H9 (cell line): ENCODE results near the gene KIF15. TPM values are rescaled to one million over a fixed set of nuclear protein-coding genes. Genes with fewer than 3 reads are reported as not detected.

Source experiments
- DNase-seq: peaks from one replicate; pipeline ENCODE4 v3.0.0-alpha.2; 2017
- H2AFZ ChIP-seq: one replicate; pipeline ENCODE4 v1.6.1; 2013; ENCODE audit warnings: mild to moderate bottlenecking, low read length, control low read depth, moderate library complexity
- H2AK5ac ChIP-seq: 2 replicates; pipeline ENCODE4 v1.6.1; 2013; ENCODE audit warnings: low read length, control low read depth, mixed read lengths; ENCODE audit not compliant: insufficient read length
- H2BK120ac ChIP-seq: one replicate; pipeline ENCODE4 v1.6.1; 2013; ENCODE audit warnings: low read depth, mild to moderate bottlenecking, low read length, control low read depth, inconsistent platforms; ENCODE audit not compliant: poor library complexity, severe bottlenecking
- H2BK12ac ChIP-seq: 2 replicates; pipeline ENCODE4 v1.6.1; 2013; ENCODE audit warnings: low read length, control low read depth, mixed read lengths, low read depth; ENCODE audit not compliant: insufficient read length
- H2BK15ac ChIP-seq: 2 replicates; pipeline ENCODE4 v1.6.1; 2013; ENCODE audit warnings: low read depth, low read length, control low read depth
- H2BK20ac ChIP-seq: one replicate; pipeline ENCODE4 v1.6.1; 2013; ENCODE audit warnings: low read depth, mild to moderate bottlenecking, low read length, control low read depth, inconsistent platforms; ENCODE audit not compliant: poor library complexity, severe bottlenecking
- H2BK5ac ChIP-seq: 2 replicates; pipeline ENCODE4 v1.6.1; 2013; ENCODE audit warnings: low read length, control low read depth, mixed read lengths; ENCODE audit not compliant: insufficient read length
- H3K14ac ChIP-seq: 2 replicates; pipeline ENCODE4 v1.6.1; 2013; ENCODE audit warnings: low read length, control low read depth; ENCODE audit not compliant: insufficient read depth
- H3K18ac ChIP-seq: 2 replicates; pipeline ENCODE4 v1.6.1; 2013; ENCODE audit warnings: low read depth, mild to moderate bottlenecking, mixed read lengths, low read length, control low read depth; ENCODE audit not compliant: insufficient read length
- H3K23ac ChIP-seq: 2 replicates; pipeline ENCODE4 v1.6.1; 2013; ENCODE audit warnings: low read length, control low read depth, mixed read lengths, low read depth; ENCODE audit not compliant: insufficient read length
- H3K23me2 ChIP-seq: 2 replicates; pipeline ENCODE4 v1.6.1; 2013; ENCODE audit warnings: low read depth, mild to moderate bottlenecking, mixed read lengths, low read length, control low read depth; ENCODE audit not compliant: insufficient read length, poor library complexity, severe bottlenecking
- H3K27ac ChIP-seq: 2 replicates; pipeline ENCODE4 v1.5.1; 2013; ENCODE audit warnings: low read length, control low read depth, mixed read lengths, low read depth; ENCODE audit not compliant: insufficient read length
- H3K27me3 ChIP-seq: 2 replicates; pipeline ENCODE4 v1.6.1; 2013; ENCODE audit warnings: low read length, control low read depth, inconsistent platforms; ENCODE audit not compliant: insufficient read depth
- H3K4ac ChIP-seq: 2 replicates; pipeline ENCODE4 v1.6.1; 2013; ENCODE audit warnings: low read depth, mild to moderate bottlenecking, control low read depth, inconsistent platforms, low read length, moderate library complexity
- H3K4me1 ChIP-seq: 2 replicates; pipeline ENCODE4 v1.6.1; 2013; ENCODE audit warnings: low read length, control low read depth, inconsistent platforms; ENCODE audit not compliant: insufficient read depth
- H3K4me2 ChIP-seq: 2 replicates; pipeline ENCODE4 v1.6.1; 2013; ENCODE audit warnings: low read length, control low read depth, mixed read lengths; ENCODE audit not compliant: insufficient read length, insufficient read depth
- H3K56ac ChIP-seq: 2 replicates; pipeline ENCODE4 v1.6.1; 2013; ENCODE audit warnings: low read depth, mild to moderate bottlenecking, mixed read lengths, low read length, control low read depth; ENCODE audit not compliant: insufficient read length
- H3K79me1 ChIP-seq: 2 replicates; pipeline ENCODE4 v1.6.1; 2013; ENCODE audit warnings: low read depth, mild to moderate bottlenecking, moderate library complexity, low read length, control low read depth, inconsistent platforms; ENCODE audit not compliant: insufficient read depth, poor library complexity, severe bottlenecking
- H3K79me2 ChIP-seq: 2 replicates; pipeline ENCODE4 v1.6.1; 2013; ENCODE audit warnings: low read length, control low read depth, inconsistent platforms; ENCODE audit not compliant: insufficient read depth
- H3K9ac ChIP-seq: 2 replicates; pipeline ENCODE4 v1.6.1; 2013; ENCODE audit warnings: low read length, control low read depth, mixed read lengths; ENCODE audit not compliant: insufficient read length; ENCODE audit errors: extremely low read depth
- H3K9me3 ChIP-seq: one replicate; pipeline ENCODE4 v1.6.1; 2013; ENCODE audit warnings: low read depth, low read length, inconsistent platforms; ENCODE audit not compliant: control insufficient read depth
- H3T11ph ChIP-seq: one replicate; pipeline ENCODE4 v1.6.1; 2013; ENCODE audit warnings: mild to moderate bottlenecking, low read length, control low read depth, inconsistent platforms
- H4K20me1 ChIP-seq: one replicate; pipeline ENCODE4 v1.6.1; 2013; ENCODE audit not compliant: control insufficient read depth, insufficient read length, insufficient read depth
- H4K5ac ChIP-seq: 2 replicates; pipeline ENCODE4 v1.6.1; 2013; ENCODE audit warnings: low read depth, mild to moderate bottlenecking, mixed read lengths, low read length, control low read depth; ENCODE audit not compliant: insufficient read length
- H4K8ac ChIP-seq: replicated peaks from 2 replicates; pipeline ENCODE4 v1.6.1; 2013; ENCODE audit warnings: low read length, control low read depth, mixed read lengths, low read depth; ENCODE audit not compliant: insufficient read length
- H4K91ac ChIP-seq: 2 replicates; pipeline ENCODE4 v1.6.1; 2013; ENCODE audit warnings: low read depth, mild to moderate bottlenecking, moderate library complexity, mixed read lengths, low read length, control low read depth; ENCODE audit not compliant: insufficient read length
- H3K27ac Mint-ChIP-seq, 3 experiments: 2 replicates in 2 of 3; 3 replicates in 1 of 3; pipeline ENCODE4 v1.8.0; 2020 to 2021; ENCODE audit warnings: mixed read lengths in 3 of 3, mild to moderate bottlenecking in 1 of 3, moderate library complexity in 1 of 3
- H3K27me3 Mint-ChIP-seq: 2 replicates; pipeline ENCODE4 v1.8.0; 2021; ENCODE audit warnings: low read depth, mild to moderate bottlenecking, moderate library complexity, mixed read lengths
- H3K36me3 Mint-ChIP-seq, 3 experiments: 2 replicates in 2 of 3; 3 replicates in 1 of 3; pipeline ENCODE4 v1.8.0; 2020 to 2021; ENCODE audit warnings: low read depth in 3 of 3, mixed read lengths in 3 of 3; ENCODE audit not compliant: insufficient read depth in 1 of 3
- H3K4me1 Mint-ChIP-seq, 2 experiments: 2 replicates each; pipeline ENCODE4 v1.8.0; 2020; ENCODE audit warnings: mixed read lengths in 2 of 2
- H3K4me3 Mint-ChIP-seq, 2 experiments: 2 replicates in 1 of 2; 3 replicates in 1 of 2; pipeline ENCODE4 v1.8.0; 2020 to 2021; ENCODE audit warnings: mild to moderate bottlenecking in 2 of 2, mixed read lengths in 2 of 2, moderate library complexity in 1 of 2
- H3K9me3 Mint-ChIP-seq, 2 experiments: 2 replicates in 1 of 2; 3 replicates in 1 of 2; pipeline ENCODE4 v1.8.0; 2020; ENCODE audit warnings: mild to moderate bottlenecking in 2 of 2, mixed read lengths in 2 of 2, moderate library complexity in 1 of 2
- WGBS: extraction: QIAGEN DNeasy Blood & Tissue Kit; methylation state at CpG from one replicate; pipeline ENCODE4 v1.1.7; 2013; ENCODE audit warnings: missing lambda C conversion rate, low lambda C conversion rate, mixed read lengths; ENCODE audit not compliant: insufficient read length; ENCODE audit errors: extremely low coverage; 5-methylcytosine and 5-hydroxymethylcytosine counted together
- total RNA-seq: library from RNA; stranded (reverse); gene quantifications from 2 replicates; pipeline ENCODE4 v1.2.1, GENCODE V29; 2021
- TF ChIP-seq, protein P1 (sequence below): fragments of 200-600 bp; sonication (generic); conservative IDR thresholded peaks from 3 replicates; pipeline ENCODE4 v1.8.0; 2021; ENCODE audit warnings: antibody characterized with exemption, mild to moderate bottlenecking

Gene KIF15
- total RNA-seq, 1 experiment from 2014 or later: 25.0 TPM

DNA sequence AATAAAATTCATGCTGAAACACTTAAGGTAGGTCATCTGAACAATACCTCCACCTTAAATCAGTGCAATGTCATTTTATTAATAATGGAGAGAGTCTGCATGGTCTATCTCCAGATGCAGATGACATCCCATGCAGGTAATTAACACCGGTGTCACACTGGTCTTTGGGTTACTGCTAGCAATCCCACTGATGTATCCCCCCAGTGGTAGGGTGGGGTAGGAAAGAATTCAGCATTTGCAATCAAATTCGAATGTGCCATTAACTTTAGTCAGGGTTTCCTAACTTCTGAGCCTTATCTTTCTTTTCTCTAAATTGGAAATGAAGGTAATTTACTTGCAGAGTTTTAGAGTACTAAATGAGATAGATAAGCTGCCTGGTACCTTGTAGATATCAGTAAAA lies 44.4 kb downstream of the KIF15 start:
- Mint-ChIP-seq H3K27me3 (no peaks in the 10 kb centered on the region), H3K36me3 (peaks cover 12 to 69% (median 55%) of the 10 kb centered on the region in 3 experiments; a peak in 6 of 7 replicates), H3K9me3 (no peaks in the 10 kb centered on the region), H3K4me1 (no peaks in the 10 kb centered on the region), H3K4me3 (no peak overlapping the region), H3K27ac (no peak overlapping the region)
- no peaks in the 10 kb centered on the region for H3K27me3 ChIP-seq
- WGBS: no CpG with 5 or more reads among the region's 2 CpGs
- no peaks in the 10 kb centered on the region for H3K23me2 ChIP-seq
- H4K91ac ChIP-seq: no peak overlapping the region
- no peak for DNase-seq
- H3K4me2 ChIP-seq: no peak overlapping the region
- no peaks in the 10 kb centered on the region for H3K79me1 ChIP-seq
- H2BK20ac ChIP-seq: no peak overlapping the region
- H2BK15ac ChIP-seq: no peak overlapping the region
- H2AK5ac ChIP-seq: no peak overlapping the region
- no peak overlapping the region for H3K18ac ChIP-seq
- no peak overlapping the region for H3K56ac ChIP-seq
- no peak overlapping the region for H3K4ac ChIP-seq
- H4K20me1 ChIP-seq: no peaks in the 10 kb centered on the region
- H3K9ac ChIP-seq: no peak overlapping the region
- H3K4me1 ChIP-seq: no peaks in the 10 kb centered on the region
- H3K23ac ChIP-seq: no peak overlapping the region
- no peak overlapping the region for H3K14ac ChIP-seq
- no peak overlapping the region for H2BK120ac ChIP-seq
- no peak overlapping the region for H2BK5ac ChIP-seq
- no peak overlapping the region for H2AFZ ChIP-seq
- no peak overlapping the region for H4K8ac ChIP-seq
- no peaks in the 10 kb centered on the region for H3K79me2 ChIP-seq
- TF ChIP-seq, protein P1, sequence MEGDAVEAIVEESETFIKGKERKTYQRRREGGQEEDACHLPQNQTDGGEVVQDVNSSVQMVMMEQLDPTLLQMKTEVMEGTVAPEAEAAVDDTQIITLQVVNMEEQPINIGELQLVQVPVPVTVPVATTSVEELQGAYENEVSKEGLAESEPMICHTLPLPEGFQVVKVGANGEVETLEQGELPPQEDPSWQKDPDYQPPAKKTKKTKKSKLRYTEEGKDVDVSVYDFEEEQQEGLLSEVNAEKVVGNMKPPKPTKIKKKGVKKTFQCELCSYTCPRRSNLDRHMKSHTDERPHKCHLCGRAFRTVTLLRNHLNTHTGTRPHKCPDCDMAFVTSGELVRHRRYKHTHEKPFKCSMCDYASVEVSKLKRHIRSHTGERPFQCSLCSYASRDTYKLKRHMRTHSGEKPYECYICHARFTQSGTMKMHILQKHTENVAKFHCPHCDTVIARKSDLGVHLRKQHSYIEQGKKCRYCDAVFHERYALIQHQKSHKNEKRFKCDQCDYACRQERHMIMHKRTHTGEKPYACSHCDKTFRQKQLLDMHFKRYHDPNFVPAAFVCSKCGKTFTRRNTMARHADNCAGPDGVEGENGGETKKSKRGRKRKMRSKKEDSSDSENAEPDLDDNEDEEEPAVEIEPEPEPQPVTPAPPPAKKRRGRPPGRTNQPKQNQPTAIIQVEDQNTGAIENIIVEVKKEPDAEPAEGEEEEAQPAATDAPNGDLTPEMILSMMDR: peak; percentile 47; the same call in 2 of the 3 replicates
- no peak overlapping the region for H3K27ac ChIP-seq
- no peak overlapping the region for H3T11ph ChIP-seq
- H3K9me3 ChIP-seq: no peaks in the 10 kb centered on the region
- no peak overlapping the region for H4K5ac ChIP-seq
- H2BK12ac ChIP-seq: no peak overlapping the region
